Stomach (tissue), 9 donors: Measurements from ENCODE around the gene TMEM115. TPM values are rescaled to one million over a fixed set of nuclear protein-coding genes. Genes with fewer than 3 reads are reported as not detected.

ENCODE experiments used
- DNase-seq, 2 donors: peaks; one replicate each; pipeline versions ENCODE4 v3.0.0 to v3.0.0-alpha.2; 2013 to 2019
- H3K27ac ChIP-seq, 5 donors: fragments of 200-600 bp in 4 of 5; sonication (generic) in 4 of 5; one replicate each; pipeline ENCODE4 v1.5.1; 2013 to 2019; ENCODE audit warnings: mild to moderate bottlenecking in 1 of 5, moderate library complexity in 1 of 5
- H3K27me3 ChIP-seq, 3 donors: fragments of 200-600 bp; sonication (generic); one replicate each; pipeline ENCODE4 v1.5.1; 2017 to 2019; ENCODE audit warnings: mixed run types in 1 of 3
- H3K36me3 ChIP-seq, 4 donors: fragments of 200-600 bp; sonication (generic); 1 replicate in 3 of 4; 2 replicates in 1 of 4; pipeline ENCODE4 v1.5.1; 2016 to 2019
- H3K4me1 ChIP-seq, 4 donors: fragments of 200-600 bp; sonication (generic); one replicate each; pipeline ENCODE4 v1.5.1; 2016 to 2019
- H3K4me3 ChIP-seq, 4 donors: fragments of 200-600 bp; sonication (generic) in 3 of 4; one replicate each; pipeline ENCODE4 v1.5.1; 2016 to 2019; ENCODE audit warnings: mild to moderate bottlenecking in 1 of 4
- H3K9me3 ChIP-seq, 4 donors: fragments of 200-600 bp; sonication (generic); one replicate each; pipeline ENCODE4 v1.5.1; 2016 to 2019
- EP300 ChIP-seq: sonication (generic); formaldehyde crosslinking; IDR thresholded peaks from one replicate; pipeline ENCODE4 v1.6.1; 2017; ENCODE audit warnings: antibody characterized with exemption
- POLR2A ChIP-seq, 4 donors: fragments of 450-650 bp; IDR thresholded peaks; one replicate each; pipeline ENCODE4 v1.6.1; 2016; ENCODE audit warnings: antibody characterized with exemption in 4 of 4, control low read depth in 2 of 4, mild to moderate bottlenecking in 1 of 4, moderate library complexity in 1 of 4
- POLR2AphosphoS5 ChIP-seq, 3 donors: sonication (generic); formaldehyde crosslinking; IDR thresholded peaks; one replicate each; pipeline ENCODE4 v1.6.1; 2016; ENCODE audit warnings: antibody characterized with exemption in 3 of 3
- WGBS, 5 donors: extraction: QIAGEN DNeasy Blood & Tissue Kit in 3 of 5; methylation state at CpG; one replicate each; pipeline versions ENCODE4 v1.1.5 to v1.1.7; 2013 to 2018; 5-methylcytosine and 5-hydroxymethylcytosine counted together
- intact Hi-C: fragments of 100-400 bp; cut with DNase I; formaldehyde crosslinking; loops from one replicate; pipeline ENCODE4 v1.15.1; 2023; ENCODE audit warnings: low total_unique reads
- polyA plus RNA-seq, 3 donors: library from polyadenylated mRNA; stranded (reverse); fragments of 200-250 nt; gene quantifications; one replicate each; pipeline ENCODE4 v1.2.3, GENCODE V29; 2013
- total RNA-seq, 5 donors: library from RNA; depleted of rRNA; stranded (reverse); fragments of >200 nt; gene quantifications; one replicate each; pipeline versions ENCODE4 v1.1.0 to v1.2.3, GENCODE V29; 2014 to 2016
- TF ChIP-seq, protein P1 (sequence below), 7 experiments: fragments of 450-650 bp in 4 of 7; fragments of 200-600 bp in 3 of 7; sonication (generic) in 3 of 7; IDR thresholded peaks; one replicate each; pipeline ENCODE4 v1.5.1; 2016 to 2019; ENCODE audit warnings: antibody characterized with exemption in 7 of 7, control low read depth in 2 of 7, mild to moderate bottlenecking in 1 of 7
- donor health status: healthy with polysubstance abuse.
- donor health status: Bipolar disorder and iron deficiency.
- donor health status: healthy.

The TMEM115 gene
- total and polyA plus RNA-seq, 8 donors: 14.6 to 128 (median 27.4) TPM

- TF ChIP-seq EP300 (no peak), POLR2AphosphoS5 (IDR thresholded peaks at IDR 0.05) (no peak), POLR2A (IDR thresholded peaks at IDR 0.05) (no peak)
- TF ChIP-seq, protein P1, sequence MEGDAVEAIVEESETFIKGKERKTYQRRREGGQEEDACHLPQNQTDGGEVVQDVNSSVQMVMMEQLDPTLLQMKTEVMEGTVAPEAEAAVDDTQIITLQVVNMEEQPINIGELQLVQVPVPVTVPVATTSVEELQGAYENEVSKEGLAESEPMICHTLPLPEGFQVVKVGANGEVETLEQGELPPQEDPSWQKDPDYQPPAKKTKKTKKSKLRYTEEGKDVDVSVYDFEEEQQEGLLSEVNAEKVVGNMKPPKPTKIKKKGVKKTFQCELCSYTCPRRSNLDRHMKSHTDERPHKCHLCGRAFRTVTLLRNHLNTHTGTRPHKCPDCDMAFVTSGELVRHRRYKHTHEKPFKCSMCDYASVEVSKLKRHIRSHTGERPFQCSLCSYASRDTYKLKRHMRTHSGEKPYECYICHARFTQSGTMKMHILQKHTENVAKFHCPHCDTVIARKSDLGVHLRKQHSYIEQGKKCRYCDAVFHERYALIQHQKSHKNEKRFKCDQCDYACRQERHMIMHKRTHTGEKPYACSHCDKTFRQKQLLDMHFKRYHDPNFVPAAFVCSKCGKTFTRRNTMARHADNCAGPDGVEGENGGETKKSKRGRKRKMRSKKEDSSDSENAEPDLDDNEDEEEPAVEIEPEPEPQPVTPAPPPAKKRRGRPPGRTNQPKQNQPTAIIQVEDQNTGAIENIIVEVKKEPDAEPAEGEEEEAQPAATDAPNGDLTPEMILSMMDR (IDR thresholded peaks at IDR 0.05): no peak
- DNase-seq: no peak
- H3K9me3 ChIP-seq: no peaks in the 10 kb centered on the region
- H3K27me3 ChIP-seq: no peaks in the 10 kb centered on the region
- intact Hi-C loops: no loop called here
- 70 to 83% (median 74%) methylated on average over 1 to 4 of the region's 4 CpGs for WGBS, 5 donors
- H3K4me3 ChIP-seq: no peak overlapping the region
- H3K36me3 ChIP-seq: peaks cover 0 to 6% (median 0%) of the 10 kb centered on the region in 4 donors
- no peaks in the 10 kb centered on the region for H3K4me1 ChIP-seq
- H3K27ac ChIP-seq: no peak overlapping the region
These were observed 22.1 kb upstream of the TMEM115 start for GRCh38 chr3:50381383-50381782.

GRCh38 chr3:50380405-50381085 is 21.2 kb upstream of the TMEM115 start:
- H3K36me3 ChIP-seq: peaks cover 0 to 6% (median 0%) of the 10 kb centered on the region in 4 donors
- DNase-seq: no peak
- TF ChIP-seq, protein P1 (IDR thresholded peaks at IDR 0.05): no peak
- TF ChIP-seq POLR2A (IDR thresholded peaks at IDR 0.05): no peak
- no peak for TF ChIP-seq EP300
- no peak for TF ChIP-seq POLR2AphosphoS5 (IDR thresholded peaks at IDR 0.05)
- H3K4me1 ChIP-seq: no peaks in the 10 kb centered on the region
- H3K4me3 ChIP-seq: no peak overlapping the region
- H3K27me3 ChIP-seq: no peaks in the 10 kb centered on the region
- intact Hi-C loops: no loop called here
- 85 to 92% (median 88%) methylated on average over 12 to 17 of the region's 17 CpGs for WGBS, 5 donors
- no peak overlapping the region for H3K27ac ChIP-seq
- H3K9me3 ChIP-seq: no peaks in the 10 kb centered on the region

DNA sequence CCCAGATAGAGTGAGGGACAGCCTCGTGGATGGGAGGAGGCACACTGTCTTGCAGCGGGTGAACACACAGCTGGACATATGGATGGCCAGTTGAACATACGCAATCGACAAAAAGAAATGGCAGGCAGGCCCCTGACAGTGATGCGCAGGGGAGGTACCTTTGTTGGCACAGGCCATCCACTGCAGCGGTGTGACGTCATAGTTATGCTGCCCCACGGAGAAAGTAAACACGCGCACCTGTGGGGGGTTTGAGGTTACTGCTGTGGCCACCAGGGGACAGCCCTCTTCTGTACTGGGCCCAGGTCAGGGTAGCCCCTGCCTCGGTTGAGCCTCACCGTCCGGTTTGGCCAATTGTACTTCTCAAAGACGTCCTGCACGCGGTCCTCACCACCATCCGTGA is 19.4 kb upstream of the TMEM115 start:
- WGBS, 5 donors: 87 to 92% (median 90%) methylated on average over 17 of the region's 17 CpGs
- TF ChIP-seq, protein P1 (IDR thresholded peaks at IDR 0.05): no peak
- TF ChIP-seq POLR2A (IDR thresholded peaks at IDR 0.05) (no peak), EP300 (no peak), POLR2AphosphoS5 (IDR thresholded peaks at IDR 0.05) (no peak)
- Histone ChIP-seq H3K9me3 (no peaks in the 10 kb centered on the region), H3K4me3 (no peak overlapping the region), H3K36me3 (peaks cover 0 to 6% (median 0%) of the 10 kb centered on the region in 4 donors), H3K27ac (no peak overlapping the region), H3K27me3 (no peaks in the 10 kb centered on the region), H3K4me1 (no peaks in the 10 kb centered on the region)
- intact Hi-C loops: loop anchor here (10.0 kb wide), 1 partner anchor 156 kb away; no protein-coding TSS in a partner anchor
- no peak for DNase-seq

DNA sequence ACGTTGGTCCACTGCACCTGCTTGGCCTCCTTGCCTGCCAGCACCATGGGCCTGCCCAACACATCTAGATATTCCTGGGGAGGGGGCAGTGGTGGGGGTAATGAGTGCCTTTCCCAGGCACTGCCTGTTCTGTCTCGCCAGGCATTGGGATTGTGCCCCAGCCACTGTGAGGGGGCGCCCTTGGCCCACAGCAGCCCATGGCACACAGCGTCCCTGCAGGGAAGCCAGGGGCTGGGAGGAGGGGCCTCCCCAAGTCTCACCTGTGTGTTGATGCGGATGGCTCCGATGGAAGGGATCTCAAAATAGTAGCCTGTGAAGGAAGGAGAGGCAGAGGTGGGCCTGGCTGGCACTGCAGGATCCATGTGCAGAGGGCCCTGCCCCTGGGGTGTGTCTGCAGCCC is 18.7 kb upstream of the TMEM115 start:
- H3K27me3 ChIP-seq: no peaks in the 10 kb centered on the region
- WGBS, 5 donors: 79 to 89% (median 85%) methylated on average over 2 to 6 of the region's 6 CpGs
- intact Hi-C loops: loop anchor here (10.0 kb wide), 1 partner anchor 157 kb away; no protein-coding TSS in a partner anchor
- TF ChIP-seq EP300 (no peak), POLR2A (IDR thresholded peaks at IDR 0.05) (no peak), POLR2AphosphoS5 (IDR thresholded peaks at IDR 0.05) (no peak)
- TF ChIP-seq, protein P1 (IDR thresholded peaks at IDR 0.05): no peak
- no peaks in the 10 kb centered on the region for H3K9me3 ChIP-seq
- peaks cover 0 to 6% (median 0%) of the 10 kb centered on the region in 4 donors for H3K36me3 ChIP-seq
- DNase-seq: no peak
- no peak overlapping the region for H3K4me3 ChIP-seq
- no peaks in the 10 kb centered on the region for H3K4me1 ChIP-seq
- no peak overlapping the region for H3K27ac ChIP-seq
